GM21423 (cell line): ENCODE data around the gene EPHB3.
"Not testable (repeated sequence)": the region's sequence is repeated elsewhere in the genome, so short reads cannot be mapped to it uniquely, and the experiment has no call there.

Experiments used
- ATAC-seq: cut with Tn5 transposase; IDR thresholded peaks from one replicate; pipeline ENCODE4 v1.9.1; 2021; ENCODE audit warnings: mild to moderate bottlenecking, moderate library complexity; ENCODE audit not compliant: unreplicated experiment

The EPHB3 gene

GRCh38 chr3:184619369-184619768 is 57.8 kb downstream of the EPHB3 start:
- no peak for ATAC-seq

- no peak for ATAC-seq
Measured at GRCh38 chr3:184619787-184620430, 58.3 kb downstream of the EPHB3 start.

- ATAC-seq = no peak
Measured at GRCh38 chr3:184620475-184621119, 59.0 kb downstream of the EPHB3 start.

- ATAC-seq = not testable (repeated sequence)
Measured at GRCh38 chr3:184622156-184622555, 60.6 kb downstream of the EPHB3 start.

GRCh38 chr3:184626923-184627322 is 65.3 kb downstream of the EPHB3 start:
- ATAC-seq = no peak

- no peak for ATAC-seq
Measured at GRCh38 chr3:184629555-184630160, 68.1 kb downstream of the EPHB3 start.

GRCh38 chr3:184630861-184631471 is 69.4 kb downstream of the EPHB3 start:
- no peak for ATAC-seq

- ATAC-seq = no peak
Measured at GRCh38 chr3:184631472-184631861, 69.9 kb downstream of the EPHB3 start.
